ENCODE measurements around the gene RANBP3. TPM values are rescaled to one million over a fixed set of nuclear protein-coding genes. Genes with fewer than 3 reads are reported as not detected.

The RANBP3 gene
- total RNA-seq, 1 experiment from 2014 or later = 62.4 TPM

DNA sequence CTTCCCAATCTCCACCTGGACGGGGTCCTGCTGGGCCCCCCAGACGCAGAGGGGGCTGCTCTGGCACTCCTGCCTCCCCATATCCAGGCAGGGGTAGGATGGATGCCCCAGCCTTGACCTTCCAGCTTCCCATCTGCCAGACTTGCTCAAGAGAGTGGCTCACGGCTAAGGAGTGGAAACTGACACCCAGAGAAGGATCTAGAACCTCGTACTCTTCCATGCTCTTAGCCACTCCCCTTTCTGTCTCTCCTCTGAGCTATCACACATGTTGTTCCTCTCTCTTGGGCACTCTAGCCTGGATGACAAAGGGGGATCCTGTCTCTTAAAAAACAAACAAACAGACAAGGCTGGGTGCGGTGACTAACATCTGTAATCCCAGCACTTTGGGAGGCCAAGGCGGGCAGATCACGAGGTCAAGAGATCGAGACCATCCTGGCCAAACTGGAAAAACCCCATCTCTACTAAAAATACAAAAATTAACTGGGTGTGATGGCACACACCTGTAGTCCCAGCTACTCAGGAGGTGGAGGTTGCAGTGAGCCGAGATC lies 95.4 kb downstream of the RANBP3 start:
- no peaks in the 10 kb centered on the region for H3K27me3 ChIP-seq (ENCODE audit: insufficient read depth, low read length)
- H3K36me3 ChIP-seq (ENCODE audit: control insufficient read depth in 1 of 2, insufficient read depth in 2 of 2, low read length in 2 of 2) = no peaks in the 10 kb centered on the region
- H3K4me2 ChIP-seq (ENCODE audit: low read length) = no peak overlapping the region
- CTCF ChIA-PET = interaction anchor here (4.5 kb wide), 1 partner anchor 78 kb away, joined by 15 read pairs; the partner anchor contains the start of gene NRTN
- H3K27ac ChIP-seq (ENCODE audit: low read depth, low read length) = no peak overlapping the region
- RAD21 ChIA-PET (ENCODE audit: low non-redundant PET in 1 of 2, low total read pairs in 2 of 2, uncharacterized antibody in 2 of 2, unreplicated experiment in 2 of 2) = no interaction called here
- no peak overlapping the region for H2AFZ ChIP-seq (ENCODE audit: low read depth, low read length, poor library complexity, severe bottlenecking)
- H3K4me3 ChIP-seq (replicated peaks in 1 of 2; ENCODE audit: low read depth in 1 of 2, low read length in 2 of 2) = no peak overlapping the region
- no peak overlapping the region for H3K9ac ChIP-seq (ENCODE audit: low read length)
- POLR2A ChIA-PET = no interaction called here
- no peaks in the 10 kb centered on the region for H3K79me2 ChIP-seq (ENCODE audit: insufficient read depth, low read length)
- ATAC-seq (no peak), DNase-seq (ENCODE audit: low read depth, low spot score) (no peak)
- no TSS peak for BruUV-seq (replicated peaks)
- H4K20me1 ChIP-seq (ENCODE audit: insufficient read depth) = no peaks in the 10 kb centered on the region
- H3K4me1 ChIP-seq (ENCODE audit: control insufficient read depth in 1 of 2, insufficient read depth in 2 of 2, low read length in 2 of 2) = peaks cover 5 to 8% of the 10 kb centered on the region in 2 experiments
- no peaks in the 10 kb centered on the region for H3K9me3 ChIP-seq (ENCODE audit: control insufficient read depth in 1 of 2, insufficient read depth in 1 of 2, low read depth in 1 of 2, low read length in 2 of 2)
- H3K9me2 ChIP-seq (ENCODE audit: insufficient read depth) = no peaks in the 10 kb centered on the region
- intact Hi-C loops (cut with micrococcal nuclease) = no loop called here
- TF ChIP-seq ZNF274 (IDR thresholded peaks at IDR 0.05; ENCODE audit: low read depth, low read length) (no peak), ELF1 (IDR thresholded peaks at IDR 0.05; ENCODE audit: borderline replicate concordance, low read depth) (no peak), SRF (IDR thresholded peaks at IDR 0.05; ENCODE audit: low read depth) (no peak), ZFX (IDR thresholded peaks at IDR 0.05) (no peak), JUND (IDR thresholded peaks at IDR 0.05) (no peak), POLR2AphosphoS5 (IDR thresholded peaks at IDR 0.05; ENCODE audit: low read depth, low read length) (no peak), SIN3A (IDR thresholded peaks at IDR 0.05; ENCODE audit: low read depth) (no peak), POLR2A (IDR thresholded peaks at IDR 0.05; ENCODE audit: borderline replicate concordance, extremely low read depth, insufficient read depth, insufficient read length) (no peak), RAD21 (IDR thresholded peaks at IDR 0.05; ENCODE audit: low read depth) (no peak), EGR1 (IDR thresholded peaks at IDR 0.05; ENCODE audit: low read depth) (no peak), TCF7L2 (IDR thresholded peaks at IDR 0.05; ENCODE audit: borderline replicate concordance, extremely low read depth, insufficient read depth, insufficient read length) (no peak), YY1 (IDR thresholded peaks at IDR 0.05; ENCODE audit: extremely low read depth, insufficient replicate concordance, low read depth, low read length) (no peak), FOSL1 (IDR thresholded peaks at IDR 0.05; ENCODE audit: low read depth) (no peak), EZH2 (IDR thresholded peaks at IDR 0.05) (no peak), CEBPB (IDR thresholded peaks at IDR 0.05; ENCODE audit: low read depth) (no peak)
- TF ChIP-seq, protein P1, sequence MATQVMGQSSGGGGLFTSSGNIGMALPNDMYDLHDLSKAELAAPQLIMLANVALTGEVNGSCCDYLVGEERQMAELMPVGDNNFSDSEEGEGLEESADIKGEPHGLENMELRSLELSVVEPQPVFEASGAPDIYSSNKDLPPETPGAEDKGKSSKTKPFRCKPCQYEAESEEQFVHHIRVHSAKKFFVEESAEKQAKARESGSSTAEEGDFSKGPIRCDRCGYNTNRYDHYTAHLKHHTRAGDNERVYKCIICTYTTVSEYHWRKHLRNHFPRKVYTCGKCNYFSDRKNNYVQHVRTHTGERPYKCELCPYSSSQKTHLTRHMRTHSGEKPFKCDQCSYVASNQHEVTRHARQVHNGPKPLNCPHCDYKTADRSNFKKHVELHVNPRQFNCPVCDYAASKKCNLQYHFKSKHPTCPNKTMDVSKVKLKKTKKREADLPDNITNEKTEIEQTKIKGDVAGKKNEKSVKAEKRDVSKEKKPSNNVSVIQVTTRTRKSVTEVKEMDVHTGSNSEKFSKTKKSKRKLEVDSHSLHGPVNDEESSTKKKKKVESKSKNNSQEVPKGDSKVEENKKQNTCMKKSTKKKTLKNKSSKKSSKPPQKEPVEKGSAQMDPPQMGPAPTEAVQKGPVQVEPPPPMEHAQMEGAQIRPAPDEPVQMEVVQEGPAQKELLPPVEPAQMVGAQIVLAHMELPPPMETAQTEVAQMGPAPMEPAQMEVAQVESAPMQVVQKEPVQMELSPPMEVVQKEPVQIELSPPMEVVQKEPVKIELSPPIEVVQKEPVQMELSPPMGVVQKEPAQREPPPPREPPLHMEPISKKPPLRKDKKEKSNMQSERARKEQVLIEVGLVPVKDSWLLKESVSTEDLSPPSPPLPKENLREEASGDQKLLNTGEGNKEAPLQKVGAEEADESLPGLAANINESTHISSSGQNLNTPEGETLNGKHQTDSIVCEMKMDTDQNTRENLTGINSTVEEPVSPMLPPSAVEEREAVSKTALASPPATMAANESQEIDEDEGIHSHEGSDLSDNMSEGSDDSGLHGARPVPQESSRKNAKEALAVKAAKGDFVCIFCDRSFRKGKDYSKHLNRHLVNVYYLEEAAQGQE (IDR thresholded peaks at IDR 0.05; ENCODE audit: low read depth) = no peak

Data from HCT116 (cell line).